HepG2 (cell line): ENCODE data around the gene AGAP3.

Source experiments
- ADNP ChIP-seq: sonication (generic); formaldehyde crosslinking; IDR thresholded peaks from 2 replicates; pipeline ENCODE4 v1.4.0; 2020; ENCODE audit warnings: missing genetic modification reagents
- ASH2L ChIP-seq: fragments of 300-600, 200-600 bp; sonication (generic); IDR thresholded peaks from 2 replicates; pipeline ENCODE4 v1.7.0; 2017; ENCODE audit warnings: low read depth, mild to moderate bottlenecking, moderate library complexity, mixed read lengths, low read length; ENCODE audit not compliant: insufficient read length
- CTCF ChIP-seq: sonication (generic); formaldehyde crosslinking; IDR thresholded peaks from 2 replicates; pipeline ENCODE4 v1.5.0; 2020; ENCODE audit warnings: mild to moderate bottlenecking, missing genetic modification reagents, moderate library complexity
- FOSL1 ChIP-seq: sonication (generic); formaldehyde crosslinking; IDR thresholded peaks from 2 replicates; pipeline ENCODE4 v1.9.0; 2021; ENCODE audit warnings: missing genetic modification reagents, borderline replicate concordance
- MEIS1 ChIP-seq: sonication (generic); formaldehyde crosslinking; IDR thresholded peaks from 2 replicates; pipeline ENCODE4 v1.9.0; 2021; ENCODE audit warnings: mild to moderate bottlenecking, missing genetic modification reagents, moderate library complexity, borderline replicate concordance
- MXD4 ChIP-seq: IDR thresholded peaks from 2 replicates; pipeline ENCODE4 v1.6.1; 2016; ENCODE audit warnings: mild to moderate bottlenecking, missing biosample characterization, missing genetic modification reagents
- NFAT5 ChIP-seq: sonication (generic); formaldehyde crosslinking; IDR thresholded peaks from 2 replicates; pipeline ENCODE4 v1.4.0; 2020; ENCODE audit warnings: missing genetic modification reagents
- NR1H2 ChIP-seq: sonication (generic); formaldehyde crosslinking; IDR thresholded peaks from 2 replicates; pipeline ENCODE4 v1.8.1; 2022; ENCODE audit warnings: low read depth, missing genetic modification reagents, borderline replicate concordance
- REXO4 ChIP-seq: sonication (generic); formaldehyde crosslinking; IDR thresholded peaks from 2 replicates; pipeline ENCODE4 v1.8.0; 2022; ENCODE audit warnings: missing genetic modification reagents, mild to moderate bottlenecking, borderline replicate concordance
- SIN3B ChIP-seq: fragments of 150-350 bp; IDR thresholded peaks from 2 replicates; pipeline ENCODE4 v1.6.1; 2014; ENCODE audit warnings: low read length
- ZKSCAN1 ChIP-seq: fragments of 150-350 bp; IDR thresholded peaks from 2 replicates; pipeline ENCODE4 v1.6.1; 2014; ENCODE audit warnings: low read length
- ZNF615 ChIP-seq: sonication (generic); formaldehyde crosslinking; IDR thresholded peaks from 2 replicates; pipeline ENCODE4 v1.5.0; 2020; ENCODE audit warnings: mild to moderate bottlenecking, missing genetic modification reagents, borderline replicate concordance
- ZNF687 ChIP-seq: sonication (generic); formaldehyde crosslinking; IDR thresholded peaks from 2 replicates; pipeline ENCODE4 v1.5.1; 2020; ENCODE audit warnings: mild to moderate bottlenecking, missing genetic modification reagents, moderate library complexity
- TF ChIP-seq, protein P1 (sequence below): sonication (generic); formaldehyde crosslinking; IDR thresholded peaks from 2 replicates; pipeline ENCODE4 v1.4.0; 2020; ENCODE audit warnings: mild to moderate bottlenecking, missing genetic modification reagents

DNA sequence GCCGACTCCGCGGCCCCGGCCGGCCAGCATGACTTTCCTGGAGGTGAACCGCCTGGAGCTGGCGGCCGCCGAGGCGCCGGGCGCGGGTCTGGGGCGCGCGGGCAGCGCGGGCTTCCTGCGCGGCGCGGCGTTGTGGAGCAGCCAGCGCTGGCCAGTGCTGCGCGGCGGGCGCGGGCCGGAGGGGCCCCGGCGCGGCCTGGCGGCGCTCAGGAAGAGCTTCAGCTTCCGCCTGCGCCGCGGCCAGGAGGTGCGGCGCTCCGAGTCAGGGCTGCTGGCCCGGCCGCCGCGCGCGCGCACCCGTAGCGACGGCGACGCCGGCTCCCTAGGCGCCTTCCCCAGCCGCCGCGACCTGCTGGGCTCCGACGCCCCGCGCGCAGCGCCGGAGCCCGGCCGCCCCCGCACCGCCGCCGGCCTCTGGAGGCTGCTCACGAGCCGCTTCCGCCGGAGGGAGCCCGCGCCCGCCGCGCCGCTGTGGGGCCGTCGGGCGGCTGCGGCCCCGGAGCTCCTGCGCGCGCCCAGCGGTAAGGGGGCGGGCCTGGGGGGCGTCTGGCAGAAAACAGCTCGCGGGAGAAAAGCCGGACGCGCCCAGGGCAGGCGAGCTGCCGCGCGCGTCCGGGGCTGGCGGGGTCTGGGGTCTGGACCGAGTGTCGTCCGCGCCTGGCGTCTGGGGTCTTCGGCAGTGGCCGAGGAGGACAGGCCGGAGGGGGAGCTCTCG is 29.0 kb downstream of the AGAP3 start:
- TF ChIP-seq ASH2L: no peak
- TF ChIP-seq ZKSCAN1: no peak
- no peak for TF ChIP-seq ADNP (CRISPR knock-in tag)
- TF ChIP-seq SIN3B: no peak
- no peak for TF ChIP-seq ZNF687 (CRISPR knock-in tag)
- TF ChIP-seq CTCF (CRISPR knock-in tag): no peak
- no peak for TF ChIP-seq NR1H2
- TF ChIP-seq MXD4 (CRISPR knock-in tag): no peak
- TF ChIP-seq, protein P1, sequence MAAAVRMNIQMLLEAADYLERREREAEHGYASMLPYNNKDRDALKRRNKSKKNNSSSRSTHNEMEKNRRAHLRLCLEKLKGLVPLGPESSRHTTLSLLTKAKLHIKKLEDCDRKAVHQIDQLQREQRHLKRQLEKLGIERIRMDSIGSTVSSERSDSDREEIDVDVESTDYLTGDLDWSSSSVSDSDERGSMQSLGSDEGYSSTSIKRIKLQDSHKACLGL: no peak
- no peak for TF ChIP-seq NFAT5 (CRISPR knock-in tag)
- no peak for TF ChIP-seq MEIS1
- TF ChIP-seq FOSL1 (CRISPR knock-in tag): no peak
- no peak for TF ChIP-seq REXO4 (CRISPR knock-in tag)
- no peak for TF ChIP-seq ZNF615 (CRISPR knock-in tag)
